SK-N-SH (cell line): ENCODE data around the gene PSD. TPM values are rescaled to one million over a fixed set of nuclear protein-coding genes. Genes with fewer than 3 reads are reported as not detected.
A peak's percentile ranks its signal among the peaks of the same experiment; 100 is the strongest.

ENCODE experiments used
- CTCF ChIA-PET: fragments of 300-600, 350-600 bp; formaldehyde crosslinking; extraction: SDS; loops from one replicate; lab custom pipeline; 2021; lab: Yijun Ruan, JAX
- POLR2A ChIA-PET: fragments of 350-600 bp; sonication (Branson Sonifier 250); formaldehyde crosslinking; extraction: SDS; loops from one replicate; lab custom pipeline; 2020; ENCODE audit warnings: antibody characterized with exemption, inconsistent platforms; lab: Yijun Ruan, JAX
- DNase-seq: peaks from one replicate; pipeline ENCODE4 v3.0.0; 2012
- H2AFZ ChIP-seq: fragments of 200-600 bp; sonication (generic); 2 replicates; pipeline ENCODE4 v1.8.1; 2016; ENCODE audit warnings: antibody characterized with exemption, mild to moderate bottlenecking, low read depth
- H3F3A ChIP-seq: fragments of 200-600 bp; sonication (generic); replicated peaks from 2 replicates; pipeline ENCODE3; 2016; ENCODE audit warnings: antibody characterized with exemption, mild to moderate bottlenecking; ENCODE audit not compliant: insufficient read depth
- H3K27ac ChIP-seq, 2 experiments: fragments of 200-500 bp in 1 of 2; fragments of 200-600 bp in 1 of 2; sonication (Bioruptor generic) in 1 of 2; sonication (generic), shearing (Covaris generic) in 1 of 2; 2 replicates each; pipeline versions ENCODE4 v1.5.1 to v1.6.1; 2014 to 2016; ENCODE audit warnings: low read depth in 2 of 2, inconsistent platforms in 1 of 2, low read length in 1 of 2, mild to moderate bottlenecking in 1 of 2, mixed read lengths in 1 of 2
- H3K27me3 ChIP-seq: fragments of 200-600 bp; sonication (generic), shearing (Covaris generic); 2 replicates; pipeline ENCODE4 v1.6.1; 2016; ENCODE audit warnings: mixed run types; ENCODE audit not compliant: insufficient read depth
- H3K36me3 ChIP-seq, 2 experiments: fragments of 200-500 bp in 1 of 2; fragments of 200-600 bp in 1 of 2; sonication (Bioruptor generic) in 1 of 2; sonication (generic) in 1 of 2; replicated peaks in 1 of 2; 2 replicates each; pipeline versions ENCODE3 to v1.5.1; 2014 to 2016; ENCODE audit warnings: low read length in 1 of 2, mild to moderate bottlenecking in 1 of 2; ENCODE audit not compliant: insufficient read depth in 2 of 2, control insufficient read depth in 1 of 2
- H3K4me1 ChIP-seq, 2 experiments: fragments of 200-500 bp in 1 of 2; fragments of 200-600 bp in 1 of 2; sonication (Bioruptor generic) in 1 of 2; sonication (generic), shearing (Covaris generic) in 1 of 2; 2 replicates each; pipeline versions ENCODE4 v1.5.1 to v1.6.1; 2014 to 2016; ENCODE audit warnings: low read depth in 1 of 2, low read length in 1 of 2, mixed run types in 1 of 2; ENCODE audit not compliant: insufficient read depth in 2 of 2, control insufficient read depth in 1 of 2
- H3K4me2 ChIP-seq: fragments of 200-600 bp; sonication (generic), shearing (Covaris generic); 2 replicates; pipeline ENCODE4 v1.6.1; 2017; ENCODE audit warnings: mixed run types
- H3K4me3 ChIP-seq, 2 experiments: fragments of 200-500 bp in 1 of 2; fragments of 200-600 bp in 1 of 2; sonication (Bioruptor generic) in 1 of 2; sonication (generic), shearing (Covaris generic) in 1 of 2; 2 replicates each; pipeline versions ENCODE4 v1.5.1 to v1.8.1; 2014 to 2016; ENCODE audit warnings: low read depth in 2 of 2, inconsistent platforms in 1 of 2, low read length in 1 of 2, mild to moderate bottlenecking in 1 of 2, mixed read lengths in 1 of 2, moderate library complexity in 1 of 2
- H3K79me2 ChIP-seq: fragments of 200-600 bp; sonication (generic); 2 replicates; pipeline ENCODE4 v1.8.1; 2017; ENCODE audit warnings: mild to moderate bottlenecking; ENCODE audit not compliant: insufficient read depth
- H3K9ac ChIP-seq: fragments of 200-600 bp; sonication (generic); 2 replicates; pipeline ENCODE4 v1.6.1; 2017; ENCODE audit warnings: mixed run types
- H3K9me2 ChIP-seq: fragments of 200-600 bp; sonication (generic); 2 replicates; pipeline ENCODE4 v1.6.1; 2017; ENCODE audit warnings: mixed run types
- H3K9me3 ChIP-seq: fragments of 200-600 bp; sonication (generic); 2 replicates; pipeline ENCODE4 v1.6.1; 2017; ENCODE audit warnings: mixed run types, mild to moderate bottlenecking, moderate library complexity
- H4K20me1 ChIP-seq: fragments of 200-600 bp; sonication (generic); 2 replicates; pipeline ENCODE4 v1.6.1; 2017; ENCODE audit warnings: mild to moderate bottlenecking, mixed run types; ENCODE audit not compliant: insufficient read depth
- FOSL2 ChIP-seq: IDR thresholded peaks from 2 replicates; pipeline ENCODE4 v1.4.0; 2012; ENCODE audit warnings: low read depth, mild to moderate bottlenecking, moderate library complexity, borderline replicate concordance
- FOXM1 ChIP-seq: IDR thresholded peaks from 2 replicates; pipeline ENCODE4 v1.4.0; 2012; ENCODE audit warnings: low read depth, mild to moderate bottlenecking
- JUND ChIP-seq: IDR thresholded peaks from 2 replicates; pipeline ENCODE4 v1.4.0; 2012
- POLR2AphosphoS5 ChIP-seq: IDR thresholded peaks from 2 replicates; pipeline ENCODE4 v1.6.1; 2012; ENCODE audit warnings: low read depth, low read length
- TAF1 ChIP-seq: IDR thresholded peaks from 2 replicates; pipeline ENCODE4 v1.6.1; 2012; ENCODE audit warnings: low read depth, mild to moderate bottlenecking, low read length, moderate library complexity, borderline replicate concordance
- WGBS: methylation state at CpG from one replicate; pipeline ENCODE4 v1.1.6; 2017; ENCODE audit warnings: low lambda C conversion rate; 5-methylcytosine and 5-hydroxymethylcytosine counted together
- polyA plus RNA-seq, 3 experiments: library from polyadenylated mRNA; depleted of rRNA; stranded (reverse); fragments of >200 nt; gene quantifications; 2 replicates each; pipeline ENCODE4 v1.2.3, GENCODE V29; 2012
- TF ChIP-seq, protein P1 (sequence below): IDR thresholded peaks from 2 replicates; pipeline ENCODE4 v1.6.1; 2012; ENCODE audit warnings: mild to moderate bottlenecking, low read depth, low read length, moderate library complexity
- TF ChIP-seq, protein P2 (sequence below): IDR thresholded peaks from 2 replicates; pipeline ENCODE4 v1.4.0; 2012; ENCODE audit warnings: low read depth, borderline replicate concordance

PSD gene
- polyA plus RNA-seq, 1 of the 3 experiments (the other 2 are of a cell fraction) = 0.97 TPM

DNA sequence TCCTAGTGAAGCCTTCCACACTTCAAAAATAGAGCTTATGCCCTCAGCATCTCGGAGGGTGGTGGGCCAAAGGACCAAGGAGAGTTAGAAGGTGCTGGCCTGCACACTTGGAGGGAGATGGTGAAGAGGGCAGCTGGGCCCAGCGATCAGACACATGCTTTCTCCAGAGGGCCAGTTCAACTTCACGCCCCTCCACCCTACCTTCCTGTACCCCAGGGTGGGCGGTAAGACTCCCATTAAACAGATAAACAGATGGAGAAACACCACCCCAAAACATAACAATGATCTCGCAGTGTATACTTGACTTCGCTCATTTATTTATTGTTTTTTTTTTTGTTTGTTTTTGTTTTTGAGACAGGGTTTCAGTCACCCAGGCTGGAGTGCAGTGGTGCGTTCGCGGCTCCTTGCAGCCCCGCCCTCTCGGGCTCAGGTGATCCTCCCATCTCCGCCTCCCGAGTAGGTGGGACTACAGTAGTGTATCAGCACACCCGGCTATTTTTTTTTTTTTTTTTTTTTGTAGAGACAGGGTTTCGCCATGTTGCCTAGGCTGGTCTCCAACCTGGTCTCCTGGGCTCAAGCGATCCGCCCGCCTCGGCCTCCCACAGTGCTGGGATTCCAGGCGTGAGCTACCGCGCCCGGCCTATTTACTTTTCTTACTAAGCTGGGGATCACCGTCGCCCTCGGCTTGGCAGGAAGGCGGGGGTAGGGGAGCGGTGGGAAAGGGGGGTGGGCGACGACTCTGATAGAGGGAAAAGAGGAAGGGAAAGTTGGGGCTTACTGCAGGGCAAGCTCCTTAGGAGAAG lies 30.9 kb upstream of the PSD start:
- no peaks in the 10 kb centered on the region for H3K36me3 ChIP-seq
- peak overlapping the region; percentile 96; the same call in 1 of the 2 replicates for H2AFZ ChIP-seq
- peak overlapping the region; percentile 80 for H3K4me2 ChIP-seq
- peaks cover 20% of the 10 kb centered on the region for H3F3A ChIP-seq
- peak overlapping the region in 1 of 2 experiments; percentile 66; a peak in 2 of 4 replicates for H3K27ac ChIP-seq
- no peaks in the 10 kb centered on the region for H4K20me1 ChIP-seq
- ChIA-PET POLR2A (interaction anchor here (1.0 to 4.3 kb wide), 3 partner anchors 11 to 29 kb away, joined by 4 to 27 read pairs (median 19); partner anchors contain the start of genes CUEDC2 and FBXL15), CTCF (interaction anchor here (0.8 to 5.3 kb wide), 8 partner anchors 9 to 56 kb away, joined by 3 to 25 read pairs (median 4); partner anchors contain the start of genes CUEDC2 and FBXL15)
- H3K4me1 ChIP-seq = peaks cover 0 to 10% of the 10 kb centered on the region in 2 experiments; a peak in 2 of 4 replicates
- H3K4me3 ChIP-seq = peak overlapping the region; percentile 62 to 71
- 15% methylated on average over 30 of the region's 30 CpGs for WGBS
- TF ChIP-seq, protein P1, sequence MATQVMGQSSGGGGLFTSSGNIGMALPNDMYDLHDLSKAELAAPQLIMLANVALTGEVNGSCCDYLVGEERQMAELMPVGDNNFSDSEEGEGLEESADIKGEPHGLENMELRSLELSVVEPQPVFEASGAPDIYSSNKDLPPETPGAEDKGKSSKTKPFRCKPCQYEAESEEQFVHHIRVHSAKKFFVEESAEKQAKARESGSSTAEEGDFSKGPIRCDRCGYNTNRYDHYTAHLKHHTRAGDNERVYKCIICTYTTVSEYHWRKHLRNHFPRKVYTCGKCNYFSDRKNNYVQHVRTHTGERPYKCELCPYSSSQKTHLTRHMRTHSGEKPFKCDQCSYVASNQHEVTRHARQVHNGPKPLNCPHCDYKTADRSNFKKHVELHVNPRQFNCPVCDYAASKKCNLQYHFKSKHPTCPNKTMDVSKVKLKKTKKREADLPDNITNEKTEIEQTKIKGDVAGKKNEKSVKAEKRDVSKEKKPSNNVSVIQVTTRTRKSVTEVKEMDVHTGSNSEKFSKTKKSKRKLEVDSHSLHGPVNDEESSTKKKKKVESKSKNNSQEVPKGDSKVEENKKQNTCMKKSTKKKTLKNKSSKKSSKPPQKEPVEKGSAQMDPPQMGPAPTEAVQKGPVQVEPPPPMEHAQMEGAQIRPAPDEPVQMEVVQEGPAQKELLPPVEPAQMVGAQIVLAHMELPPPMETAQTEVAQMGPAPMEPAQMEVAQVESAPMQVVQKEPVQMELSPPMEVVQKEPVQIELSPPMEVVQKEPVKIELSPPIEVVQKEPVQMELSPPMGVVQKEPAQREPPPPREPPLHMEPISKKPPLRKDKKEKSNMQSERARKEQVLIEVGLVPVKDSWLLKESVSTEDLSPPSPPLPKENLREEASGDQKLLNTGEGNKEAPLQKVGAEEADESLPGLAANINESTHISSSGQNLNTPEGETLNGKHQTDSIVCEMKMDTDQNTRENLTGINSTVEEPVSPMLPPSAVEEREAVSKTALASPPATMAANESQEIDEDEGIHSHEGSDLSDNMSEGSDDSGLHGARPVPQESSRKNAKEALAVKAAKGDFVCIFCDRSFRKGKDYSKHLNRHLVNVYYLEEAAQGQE = no peak
- H3K79me2 ChIP-seq = no peaks in the 10 kb centered on the region
- no peaks in the 10 kb centered on the region for H3K9me3 ChIP-seq
- no peaks in the 10 kb centered on the region for H3K27me3 ChIP-seq
- H3K9ac ChIP-seq = peak overlapping the region; percentile 49; the same call in 1 of the 2 replicates
- DNase-seq = peak; percentile 68
- no peaks in the 10 kb centered on the region for H3K9me2 ChIP-seq

DNA sequence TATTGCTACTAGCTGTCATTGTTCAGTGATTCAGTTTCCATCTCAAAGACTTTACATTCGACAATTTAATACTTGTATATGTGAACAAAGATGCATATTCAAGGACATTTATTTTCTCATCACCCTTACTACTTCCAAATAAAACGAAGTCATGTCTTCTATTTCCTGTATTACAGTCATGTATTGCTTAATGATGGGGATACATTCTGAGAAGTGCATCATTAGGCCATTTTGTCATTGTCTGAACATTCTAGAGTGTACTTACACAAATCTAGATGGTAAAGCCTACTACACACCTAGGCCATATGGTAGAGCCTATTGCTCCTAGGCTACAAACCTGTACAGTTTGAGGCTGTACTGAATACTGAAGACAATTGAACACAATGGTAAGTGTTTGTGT lies 26.3 kb upstream of the PSD start:
- H3K36me3 ChIP-seq = no peaks in the 10 kb centered on the region
- H3K4me3 ChIP-seq = no peak overlapping the region
- peaks cover 4% of the 10 kb centered on the region for H3F3A ChIP-seq
- H2AFZ ChIP-seq = no peak overlapping the region
- no peaks in the 10 kb centered on the region for H4K20me1 ChIP-seq
- DNase-seq = no peak
- 56% methylated on average over 2 of the region's 2 CpGs for WGBS
- TF ChIP-seq TAF1 = no peak
- no peak for TF ChIP-seq FOXM1
- no peak for TF ChIP-seq POLR2AphosphoS5
- TF ChIP-seq JUND = no peak
- TF ChIP-seq, protein P2, sequence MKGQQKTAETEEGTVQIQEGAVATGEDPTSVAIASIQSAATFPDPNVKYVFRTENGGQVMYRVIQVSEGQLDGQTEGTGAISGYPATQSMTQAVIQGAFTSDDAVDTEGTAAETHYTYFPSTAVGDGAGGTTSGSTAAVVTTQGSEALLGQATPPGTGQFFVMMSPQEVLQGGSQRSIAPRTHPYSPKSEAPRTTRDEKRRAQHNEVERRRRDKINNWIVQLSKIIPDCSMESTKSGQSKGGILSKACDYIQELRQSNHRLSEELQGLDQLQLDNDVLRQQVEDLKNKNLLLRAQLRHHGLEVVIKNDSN = no peak
- TF ChIP-seq, protein P1 = no peak
- TF ChIP-seq FOSL2 = no peak
- H3K27ac ChIP-seq = no peak overlapping the region
- no peaks in the 10 kb centered on the region for H3K79me2 ChIP-seq
- H3K4me2 ChIP-seq = no peak overlapping the region
- ChIA-PET POLR2A (no interaction called here), CTCF (no interaction called here)
- no peak overlapping the region for H3K9ac ChIP-seq
- H3K27me3 ChIP-seq = no peaks in the 10 kb centered on the region
- no peaks in the 10 kb centered on the region for H3K9me3 ChIP-seq
- H3K9me2 ChIP-seq = no peaks in the 10 kb centered on the region
- peaks cover 0 to 3% of the 10 kb centered on the region in 2 experiments; a peak in 2 of 4 replicates for H3K4me1 ChIP-seq
